GM19372 (cell line): ENCODE results near the gene GPR55.
A peak's percentile ranks its signal among the peaks of the same experiment; 100 is the strongest.

Source experiments
- ATAC-seq: cut with Tn5 transposase; IDR thresholded peaks from one replicate; pipeline ENCODE4 v1.9.1; 2021; ENCODE audit warnings: mild to moderate bottlenecking, low read depth, moderate library complexity; ENCODE audit not compliant: unreplicated experiment

The GPR55 gene

DNA sequence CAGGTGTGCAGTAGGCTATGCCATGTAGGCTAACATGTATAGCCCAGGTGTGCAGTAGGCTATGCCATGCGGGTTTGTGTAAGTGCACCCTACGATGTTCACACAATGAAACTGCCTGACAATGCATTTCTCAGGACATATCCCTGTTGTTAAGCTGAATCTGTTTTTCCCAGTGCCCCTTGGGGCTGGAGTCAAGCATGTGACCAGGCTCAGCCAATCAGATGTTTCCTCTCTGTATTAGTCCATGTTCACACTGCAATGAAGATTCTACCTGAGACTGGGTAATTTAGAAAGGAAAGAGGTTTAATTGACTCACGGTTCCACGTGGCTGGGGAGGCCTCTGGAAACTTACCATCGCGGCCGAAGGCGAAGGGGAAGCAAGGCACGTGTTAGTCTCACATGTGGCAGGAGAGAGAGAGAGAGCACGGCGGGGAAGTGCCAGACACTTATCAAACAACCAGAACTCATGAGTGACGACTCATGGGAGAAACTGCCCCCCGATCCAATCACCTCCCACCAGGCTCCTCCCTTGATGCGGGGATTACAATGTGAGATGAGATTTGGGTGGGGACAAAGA, 36.1 kb downstream of the GPR55 start:
- no peak for ATAC-seq

DNA sequence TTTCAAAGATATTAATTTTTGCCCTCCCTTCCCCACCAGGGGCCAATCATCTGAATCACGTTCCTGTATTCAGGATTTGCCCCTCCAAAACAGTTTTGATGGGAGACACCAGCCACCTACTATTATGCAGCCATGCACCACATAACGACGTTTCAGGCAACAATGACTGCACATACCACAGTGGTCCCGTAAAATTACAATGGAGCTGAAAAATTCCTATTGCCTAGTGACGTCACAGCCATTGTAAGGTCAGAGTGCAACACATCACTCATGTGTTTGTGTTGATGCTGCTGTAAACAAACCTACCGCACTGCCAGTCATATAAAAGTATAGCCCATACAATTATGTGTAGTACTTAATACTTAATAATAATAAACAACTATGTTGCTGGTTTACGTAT, 37.7 kb downstream of the GPR55 start:
- ATAC-seq, result no peak

DNA sequence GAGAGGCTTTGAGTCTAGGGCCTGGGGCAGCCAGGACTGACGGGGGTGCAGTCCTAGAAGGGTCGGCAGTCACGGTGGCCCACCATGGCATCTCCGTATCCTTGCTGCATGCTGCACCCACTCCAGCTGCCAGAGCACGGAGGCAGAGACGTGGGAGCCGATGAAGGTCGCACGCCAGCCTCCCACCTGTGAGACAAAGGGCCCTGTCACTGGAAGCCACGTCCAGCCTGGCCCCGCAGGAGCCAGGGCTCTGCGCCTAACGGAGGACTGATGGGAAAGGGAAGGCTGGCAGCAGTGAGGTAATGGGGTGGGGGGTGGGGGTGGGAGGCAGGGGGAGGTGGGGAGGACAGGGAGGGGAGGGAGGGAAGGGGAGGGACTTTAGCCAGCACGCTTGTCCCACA, 38.4 kb downstream of the GPR55 start:
- no peak for ATAC-seq

DNA sequence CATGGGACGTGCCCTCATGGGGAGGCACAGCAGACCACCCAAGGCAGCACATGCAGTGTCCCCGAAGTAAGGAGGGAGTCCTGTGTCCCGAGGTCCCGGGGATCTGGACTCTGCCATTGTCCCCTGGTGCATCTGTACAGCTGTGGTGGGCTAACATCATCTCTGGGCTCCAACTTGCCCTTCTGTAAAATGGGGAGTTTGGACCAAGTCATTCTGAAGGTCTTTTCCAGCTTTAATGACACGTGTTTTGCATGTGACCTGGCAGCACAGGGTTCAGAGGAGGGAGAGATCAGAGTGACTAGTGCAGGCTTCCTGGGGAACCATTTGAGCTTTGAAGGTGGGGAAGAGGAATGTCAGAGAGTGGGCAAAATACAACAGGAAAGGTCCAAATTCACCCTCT, 38.8 kb downstream of the GPR55 start:
- ATAC-seq, result no peak

DNA sequence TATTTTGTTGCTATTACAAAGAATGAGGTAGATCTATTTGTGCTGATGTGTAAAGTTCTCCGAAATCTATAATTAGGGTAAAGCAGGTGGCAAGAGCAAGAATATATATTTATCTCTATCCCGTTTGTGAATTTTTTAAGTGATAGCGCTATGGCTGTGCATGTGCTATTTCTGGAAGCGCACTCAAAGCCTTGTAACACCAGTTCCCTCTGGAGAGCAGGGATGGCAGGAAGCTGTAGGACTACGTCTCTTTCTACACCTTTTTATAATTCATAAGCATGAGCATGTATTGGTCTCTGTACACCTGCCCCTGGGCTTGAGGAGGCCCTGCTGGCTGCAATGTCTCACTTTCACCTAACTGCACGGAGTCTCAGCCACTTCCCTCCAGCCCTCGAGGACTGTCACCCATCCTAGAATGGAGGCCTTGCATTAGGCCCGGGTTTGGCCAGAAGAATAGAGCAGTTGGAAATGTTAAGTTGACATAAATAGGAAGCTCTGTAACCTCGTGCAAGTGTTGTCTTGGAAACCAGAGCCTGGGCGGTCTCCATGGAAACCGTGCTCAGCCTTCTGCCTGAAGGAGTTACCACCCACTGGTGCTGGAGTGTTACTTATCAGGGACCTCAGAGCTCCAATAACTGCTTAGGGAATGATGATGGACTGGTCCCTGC, 39.4 kb downstream of the GPR55 start:
- ATAC-seq, result no peak

DNA sequence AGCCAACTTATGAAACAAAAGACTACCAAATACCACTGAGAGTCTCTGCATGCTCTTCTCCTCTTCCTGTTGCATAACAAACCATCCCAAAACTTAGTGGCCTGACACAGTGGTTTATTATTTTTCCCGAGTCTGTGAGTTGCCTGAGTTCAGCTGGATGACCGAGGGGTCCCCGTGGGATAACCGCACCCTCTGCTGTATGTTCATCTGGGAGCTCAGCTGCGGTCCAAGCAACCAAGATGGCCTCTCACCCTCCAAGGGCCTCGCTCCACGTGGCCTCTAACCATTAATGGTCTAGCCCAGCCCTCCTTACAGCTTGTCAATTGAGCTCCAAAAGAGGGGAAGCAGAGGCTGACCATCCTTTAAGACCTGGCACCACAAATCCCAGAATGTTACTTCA, 43.2 kb downstream of the GPR55 start:
- ATAC-seq, result no peak

DNA sequence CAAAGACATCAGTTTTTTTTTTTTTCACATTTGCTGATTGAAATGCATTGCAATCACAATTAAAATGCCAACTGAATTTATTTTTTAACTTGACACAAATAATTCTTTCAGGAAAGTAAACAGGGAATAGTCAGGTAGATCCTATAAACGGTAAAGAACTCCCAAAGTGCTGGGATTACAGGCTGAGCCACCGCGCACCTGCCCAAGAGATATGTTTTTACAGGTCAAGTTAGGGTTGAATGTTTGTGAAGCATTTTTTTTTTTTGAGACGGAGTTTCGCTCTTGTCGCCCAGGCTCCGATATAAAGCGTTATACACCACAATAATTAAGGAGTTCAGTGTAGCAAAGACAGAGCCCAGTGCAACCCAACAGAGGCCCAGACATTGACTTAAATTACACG, 45.2 kb downstream of the GPR55 start:
- no peak for ATAC-seq

DNA sequence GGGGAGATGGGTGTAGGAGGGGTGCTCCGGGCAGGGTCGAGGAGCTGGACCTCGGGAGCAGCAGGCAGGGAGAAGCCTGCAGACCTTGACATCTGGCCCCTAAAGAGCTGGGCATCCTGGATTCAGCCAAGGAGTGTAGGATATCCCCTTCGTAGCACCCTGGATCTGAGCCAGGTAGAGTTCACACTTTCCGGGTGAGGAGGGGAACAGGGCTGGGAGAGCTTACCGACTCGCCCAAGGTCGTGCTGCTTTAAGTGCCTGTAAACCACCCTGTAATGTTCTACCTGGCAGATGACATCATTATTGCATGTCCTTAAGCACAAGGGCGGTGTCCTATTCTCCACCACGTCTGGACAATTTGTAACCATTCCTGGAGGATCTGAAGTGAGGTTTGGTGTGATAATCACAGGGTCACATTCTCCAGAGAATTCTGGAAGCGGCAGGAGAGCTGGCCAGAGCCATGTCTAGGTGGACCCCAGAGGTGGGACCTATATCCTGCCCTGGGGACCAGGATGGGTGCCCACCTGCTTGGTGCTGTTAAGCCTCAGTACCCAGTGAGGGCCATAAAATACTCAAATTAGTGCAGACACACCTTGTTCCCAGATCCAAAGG, 45.7 kb downstream of the GPR55 start:
- no peak for ATAC-seq

DNA sequence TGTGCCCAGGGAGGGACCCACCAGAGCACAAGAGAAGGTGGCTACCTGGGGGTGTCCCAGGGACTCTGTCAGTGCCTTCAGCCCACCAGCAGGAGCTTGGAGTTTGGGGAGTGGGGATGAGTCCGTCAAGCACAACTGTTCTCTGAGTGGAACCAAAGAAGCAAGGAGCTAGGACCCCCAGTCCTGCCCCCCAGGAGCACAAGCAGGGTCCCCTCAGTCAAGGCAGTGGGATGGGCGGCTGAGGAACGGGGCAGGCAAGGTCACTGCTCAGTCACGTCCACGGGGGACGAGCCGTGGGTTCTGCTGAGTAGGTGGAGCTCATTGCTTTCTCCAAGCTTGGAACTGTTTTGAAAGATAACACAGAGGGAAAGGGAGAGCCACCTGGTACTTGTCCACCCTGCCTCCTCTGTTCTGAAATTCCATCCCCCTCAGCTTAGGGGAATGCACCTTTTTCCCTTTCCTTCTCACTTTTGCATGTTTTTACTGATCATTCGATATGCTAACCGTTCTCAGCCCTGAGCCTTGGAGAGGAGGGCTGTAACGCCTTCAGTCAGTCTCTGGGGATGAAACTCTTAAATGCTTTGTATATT, 46.3 kb downstream of the GPR55 start:
- no peak for ATAC-seq

DNA sequence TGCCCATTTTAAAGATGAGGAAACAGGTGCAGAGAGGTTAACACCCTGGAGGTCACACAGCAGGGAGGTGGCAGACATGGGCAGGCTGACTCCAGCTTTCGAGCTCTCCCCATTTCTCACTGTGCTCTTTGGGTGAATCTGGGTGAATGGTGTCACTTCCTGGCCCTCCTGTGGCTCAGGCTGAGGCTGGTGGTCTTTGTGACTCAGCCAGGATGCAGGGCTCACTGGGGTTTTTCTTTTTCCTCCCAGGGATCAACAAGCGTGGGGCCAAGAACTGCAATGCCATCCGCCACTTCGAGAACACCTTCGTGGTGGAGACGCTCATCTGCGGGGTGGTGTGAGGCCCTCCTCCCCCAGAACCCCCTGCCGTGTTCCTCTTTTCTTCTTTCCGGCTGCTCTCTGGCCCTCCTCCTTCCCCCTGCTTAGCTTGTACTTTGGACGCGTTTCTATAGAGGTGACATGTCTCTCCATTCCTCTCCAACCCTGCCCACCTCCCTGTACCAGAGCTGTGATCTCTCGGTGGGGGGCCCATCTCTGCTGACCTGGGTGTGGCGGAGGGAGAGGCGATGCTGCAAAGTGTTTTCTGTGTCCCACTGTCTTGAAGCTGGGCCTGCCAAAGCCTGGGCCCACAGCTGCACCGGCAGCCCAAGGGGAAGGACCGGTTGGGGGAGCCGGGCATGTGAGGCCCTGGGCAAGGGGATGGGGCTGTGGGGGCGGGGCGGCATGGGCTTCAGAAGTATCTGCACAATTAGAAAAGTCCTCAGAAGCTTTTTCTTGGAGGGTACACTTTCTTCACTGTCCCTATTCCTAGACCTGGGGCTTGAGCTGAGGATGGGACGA, 47.1 kb downstream of the GPR55 start:
- no peak for ATAC-seq

DNA sequence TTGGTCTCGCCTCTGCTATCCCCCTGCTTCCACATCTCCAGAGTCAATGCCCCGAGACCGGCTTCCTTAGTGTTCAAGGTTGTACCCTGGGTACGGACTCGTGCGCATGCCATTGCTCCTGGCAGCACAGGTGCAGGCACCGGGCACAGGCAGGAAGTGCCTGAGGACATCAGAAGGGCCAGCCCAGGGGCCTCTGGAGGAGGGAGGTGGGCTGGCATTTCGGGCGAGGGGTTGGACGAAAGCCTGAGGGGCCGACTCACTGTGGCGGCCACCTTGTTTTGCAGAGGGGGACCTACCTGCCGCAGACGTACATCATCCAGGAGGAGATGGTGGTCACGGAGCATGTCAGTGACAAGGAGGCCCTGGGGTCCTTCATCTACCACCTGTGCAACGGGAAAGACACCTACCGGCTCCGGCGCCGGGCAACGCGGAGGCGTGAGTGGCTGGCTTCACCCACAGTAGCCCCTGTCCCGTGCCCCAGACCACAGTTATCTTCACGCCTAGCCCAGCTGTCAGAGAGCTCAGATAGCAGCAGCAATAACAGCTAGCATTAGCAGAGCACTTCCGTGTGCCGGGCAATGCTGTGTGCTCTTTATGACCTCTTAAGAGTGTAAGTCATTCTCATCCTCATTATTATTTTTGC, 47.8 kb downstream of the GPR55 start:
- ATAC-seq, result no peak

DNA sequence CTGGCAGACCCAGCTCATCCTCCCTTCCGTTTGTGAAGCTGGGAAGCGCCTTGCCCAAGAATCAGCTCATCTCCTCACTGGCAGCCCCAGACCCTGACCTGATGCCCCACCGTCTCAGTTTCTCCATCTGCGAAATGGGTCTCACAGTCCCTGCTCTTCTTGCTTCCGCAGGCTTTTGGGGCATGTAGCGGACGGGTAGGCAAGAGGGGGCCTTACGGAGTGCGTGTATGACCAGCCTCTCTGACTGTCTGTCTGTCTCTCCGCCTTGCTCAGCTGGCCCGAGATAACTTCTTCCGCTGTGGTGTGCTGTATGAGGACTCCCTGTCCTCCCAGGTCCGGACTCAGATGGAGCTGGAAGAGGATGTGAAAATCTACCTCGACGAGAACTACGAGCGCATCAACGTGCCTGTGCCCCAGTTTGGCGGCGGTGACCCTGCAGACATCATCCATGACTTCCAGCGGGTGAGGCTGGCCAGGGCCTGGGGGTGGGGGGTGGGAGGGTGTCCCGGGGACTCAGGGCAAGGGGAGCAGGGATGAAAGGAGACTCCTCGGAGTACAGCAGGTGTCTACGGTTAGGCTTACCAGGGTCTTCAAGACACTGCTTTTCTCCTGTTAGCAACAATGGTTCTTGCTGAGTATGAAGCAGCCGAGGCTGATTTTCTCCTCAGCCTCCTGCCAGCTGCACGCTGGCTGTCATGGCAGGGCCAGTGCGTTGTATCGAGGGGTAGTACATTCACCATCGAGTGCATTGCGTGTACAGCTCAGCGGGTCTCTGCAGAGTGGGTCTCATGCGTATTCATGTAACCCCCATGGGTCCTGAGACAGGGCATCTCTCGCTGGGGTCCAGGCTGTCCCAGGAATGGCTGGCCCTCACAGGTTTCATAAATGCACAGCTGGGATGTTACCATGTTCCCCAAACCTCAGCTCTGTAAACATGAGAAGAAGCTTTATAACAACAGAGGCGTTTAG, 49.4 kb downstream of the GPR55 start:
- no peak for ATAC-seq

DNA sequence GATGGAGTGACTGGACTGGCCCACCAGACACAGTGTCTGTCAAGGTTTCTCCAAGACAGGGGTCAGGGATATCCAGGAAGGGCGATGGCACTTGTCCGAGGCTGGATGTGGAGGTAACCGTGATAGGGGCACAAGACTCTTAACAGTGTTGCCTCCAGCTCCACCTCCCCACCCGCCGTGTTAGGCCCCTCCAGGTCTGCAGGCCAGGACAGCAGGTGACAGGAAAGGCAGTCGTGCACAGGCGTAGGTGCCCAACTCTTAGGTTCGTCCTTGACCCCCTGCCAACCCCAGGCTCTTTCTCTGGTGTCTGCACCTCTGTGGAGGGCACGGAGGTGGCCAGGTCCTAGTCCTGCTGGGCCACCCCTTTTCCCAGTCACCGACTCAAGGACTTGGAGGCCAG, 50.2 kb downstream of the GPR55 start:
- ATAC-seq, result no peak

DNA sequence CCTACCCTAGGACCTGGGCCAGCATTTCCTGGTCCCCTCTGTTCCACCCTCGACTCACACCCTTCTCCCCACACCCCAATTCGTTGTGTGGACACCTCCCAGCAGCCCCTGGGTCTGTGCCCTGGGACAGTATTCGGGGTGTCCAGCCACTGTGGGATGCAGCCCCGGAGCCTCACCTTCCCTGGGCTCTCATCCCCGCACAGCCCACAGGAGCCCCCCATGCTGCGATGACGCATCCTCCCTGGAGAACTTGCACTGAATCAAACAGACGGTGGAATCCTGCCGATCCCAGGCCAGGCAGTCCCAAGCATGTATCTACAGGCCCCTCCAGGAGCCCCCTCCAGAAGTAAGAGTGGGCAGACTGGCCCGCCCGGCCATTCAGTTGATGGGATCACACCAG, 50.6 kb downstream of the GPR55 start:
- no peak for ATAC-seq

DNA sequence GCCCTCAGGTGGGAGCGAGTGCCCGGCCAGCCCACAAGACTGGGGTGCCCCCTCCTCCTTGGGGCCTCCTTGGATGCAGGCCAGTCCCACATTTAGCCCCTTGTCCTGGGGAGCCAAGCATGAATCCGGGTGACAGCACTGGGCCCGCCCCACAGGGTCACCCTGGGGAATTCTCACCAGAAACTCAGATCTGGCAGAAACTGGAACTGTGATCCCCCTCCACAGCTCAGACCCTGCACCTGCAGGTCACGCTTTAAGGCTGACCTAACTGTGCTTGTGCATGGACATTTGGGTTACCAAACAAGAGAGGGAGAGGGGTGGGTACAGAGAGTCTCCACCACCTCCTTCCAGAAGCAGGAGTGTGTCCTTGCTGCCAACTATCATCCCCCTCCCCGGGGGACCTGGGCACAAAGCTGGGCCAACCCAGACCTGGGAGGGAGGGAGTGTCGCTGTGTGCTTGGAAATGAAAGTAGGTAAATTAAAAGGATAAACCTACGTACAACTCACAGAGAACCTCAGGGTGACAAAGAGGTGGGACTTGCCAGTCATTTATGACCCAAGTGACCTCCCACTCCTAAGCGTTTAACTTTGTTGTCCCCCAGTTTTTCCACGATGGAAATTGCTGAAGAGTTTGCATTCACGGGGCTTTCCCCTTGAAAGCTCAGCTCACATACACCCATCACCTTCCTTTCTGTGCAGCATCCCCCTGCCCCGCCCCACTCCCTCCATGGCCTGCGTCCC, 51.2 kb downstream of the GPR55 start:
- ATAC-seq, result peak; percentile 63

DNA sequence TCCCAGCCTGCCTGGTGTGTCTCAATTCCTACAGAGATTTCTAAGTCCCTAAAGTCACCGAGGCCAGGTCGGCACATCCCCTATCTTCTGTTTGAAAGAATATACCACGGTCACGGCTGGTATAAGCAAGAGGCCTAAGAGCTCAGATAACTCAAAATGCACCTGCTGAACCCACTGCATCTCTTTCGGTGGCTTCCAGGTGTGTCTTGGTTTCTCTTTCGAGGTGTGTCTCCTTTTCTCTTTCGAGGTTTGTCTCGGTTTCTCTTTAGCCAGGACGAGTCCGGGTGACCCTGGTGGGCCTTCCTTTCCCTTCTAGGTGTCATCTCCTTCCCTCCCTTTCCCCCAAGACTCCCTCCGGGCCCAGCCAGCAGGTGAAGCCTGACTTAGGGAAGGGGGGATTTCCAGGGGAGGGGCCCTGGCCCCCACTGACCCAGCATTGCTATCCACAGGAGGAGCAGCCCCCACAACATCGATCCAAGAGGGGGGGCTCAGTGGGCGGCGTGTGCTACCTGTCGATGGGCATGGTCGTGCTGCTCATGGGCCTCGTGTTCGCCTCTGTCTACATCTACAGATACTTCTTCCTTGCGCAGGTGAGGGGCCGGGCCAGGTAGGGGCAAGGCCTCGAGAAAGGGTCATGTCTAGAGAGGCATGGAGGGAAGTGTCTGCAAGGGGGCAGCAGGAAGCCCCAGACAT, 51.9 kb downstream of the GPR55 start:
- peak; percentile 70 for ATAC-seq

DNA sequence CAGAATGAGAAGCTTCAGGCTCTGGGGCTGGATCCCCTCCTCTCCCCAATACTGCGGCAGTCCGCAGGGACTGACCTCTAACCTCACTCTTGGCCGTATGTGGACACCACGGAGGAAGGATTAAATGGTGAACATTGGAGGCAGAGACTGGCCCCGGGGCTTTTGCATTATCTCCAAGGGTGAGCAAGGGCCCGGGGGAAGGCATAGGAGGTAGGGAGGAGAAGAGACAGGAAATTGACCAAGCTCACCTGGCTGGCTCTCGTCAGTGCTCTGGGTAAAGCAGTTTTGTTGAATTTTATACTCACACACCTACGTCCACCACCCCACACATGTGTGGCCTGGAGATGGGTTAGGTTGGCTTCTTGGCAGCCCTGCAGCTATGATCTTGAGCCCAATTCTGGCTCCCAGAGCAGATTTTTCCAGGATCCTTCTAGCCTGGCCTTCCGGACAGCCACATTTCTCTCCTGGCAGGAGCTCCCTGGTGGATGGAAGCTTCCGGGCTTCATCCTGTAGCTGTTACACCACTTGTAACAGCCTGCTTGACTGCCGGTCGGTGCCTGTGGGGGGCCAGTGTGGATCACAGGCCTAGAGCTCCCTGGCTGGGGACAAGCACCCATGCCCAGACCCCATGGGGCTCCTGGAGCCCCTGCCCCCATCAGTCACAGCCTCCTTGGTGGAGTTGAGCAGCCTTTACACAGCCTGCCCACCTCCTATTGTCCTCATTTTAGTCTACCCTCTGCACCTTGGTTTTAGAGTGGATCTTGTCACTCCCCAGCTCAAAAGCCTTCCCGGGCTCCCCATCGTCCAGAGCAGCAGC, 52.7 kb downstream of the GPR55 start:
- ATAC-seq, result no peak
